ENCODE measurements around the gene HNRNPC.
"Not testable (repeated sequence)": the region's sequence is repeated elsewhere in the genome, so short reads cannot be mapped to it uniquely, and the experiment has no call there.

DNA sequence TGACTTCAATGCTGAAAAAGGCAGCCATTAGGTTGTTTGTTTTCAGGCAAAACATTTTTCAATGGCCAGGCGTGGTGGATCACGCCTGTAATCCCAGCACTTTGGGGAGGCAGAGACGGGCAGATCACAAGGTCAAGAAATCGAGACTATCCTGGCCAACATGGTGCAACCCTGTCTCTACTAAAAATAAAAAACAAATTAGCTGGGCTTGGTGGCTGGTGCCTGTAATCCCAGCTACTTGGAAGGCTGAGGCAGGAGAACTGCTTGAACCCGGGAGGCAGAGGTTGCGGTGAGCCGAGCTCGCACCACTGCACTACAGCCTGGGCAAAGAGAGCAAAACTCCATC lies 13.2 kb downstream of the HNRNPC start:
- TF ChIP-seq, protein P1, sequence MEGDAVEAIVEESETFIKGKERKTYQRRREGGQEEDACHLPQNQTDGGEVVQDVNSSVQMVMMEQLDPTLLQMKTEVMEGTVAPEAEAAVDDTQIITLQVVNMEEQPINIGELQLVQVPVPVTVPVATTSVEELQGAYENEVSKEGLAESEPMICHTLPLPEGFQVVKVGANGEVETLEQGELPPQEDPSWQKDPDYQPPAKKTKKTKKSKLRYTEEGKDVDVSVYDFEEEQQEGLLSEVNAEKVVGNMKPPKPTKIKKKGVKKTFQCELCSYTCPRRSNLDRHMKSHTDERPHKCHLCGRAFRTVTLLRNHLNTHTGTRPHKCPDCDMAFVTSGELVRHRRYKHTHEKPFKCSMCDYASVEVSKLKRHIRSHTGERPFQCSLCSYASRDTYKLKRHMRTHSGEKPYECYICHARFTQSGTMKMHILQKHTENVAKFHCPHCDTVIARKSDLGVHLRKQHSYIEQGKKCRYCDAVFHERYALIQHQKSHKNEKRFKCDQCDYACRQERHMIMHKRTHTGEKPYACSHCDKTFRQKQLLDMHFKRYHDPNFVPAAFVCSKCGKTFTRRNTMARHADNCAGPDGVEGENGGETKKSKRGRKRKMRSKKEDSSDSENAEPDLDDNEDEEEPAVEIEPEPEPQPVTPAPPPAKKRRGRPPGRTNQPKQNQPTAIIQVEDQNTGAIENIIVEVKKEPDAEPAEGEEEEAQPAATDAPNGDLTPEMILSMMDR (conservative IDR thresholded peaks at IDR 0.05; ENCODE audit: low read length) = not testable (repeated sequence)
- TF ChIP-seq EZH2phosphoT487 (IDR thresholded peaks at IDR 0.05; ENCODE audit: borderline replicate concordance, low read depth, low read length) = not testable (repeated sequence)

Data from OCI-LY7 (cell line).